ENCODE measurements around the gene ADH4.
"Not testable (repeated sequence)": the region's sequence is repeated elsewhere in the genome, so short reads cannot be mapped to it uniquely, and the experiment has no call there.

Gene ADH4

GRCh38 chr4:99144070-99144469, at the start of gene ADH4:
TSS of gene ADH4 (minus strand) at chr4:99144297. CDS start at chr4:99144222, 75 bp downstream.
- no peak for DNase-seq
- intact Hi-C loops (cut with DNase I), result no loop called here

- DNase-seq, result no peak
- intact Hi-C loops (cut with DNase I), result no loop called here
Measured at GRCh38 chr4:99190336-99190735, 46.2 kb upstream of the ADH4 start.

GRCh38 chr4:99189900-99190299, 45.8 kb upstream of the ADH4 start:
- DNase-seq; intact Hi-C loops (cut with DNase I): not testable (repeated sequence)

- intact Hi-C loops (cut with DNase I), result no loop called here
- DNase-seq, result no peak
Measured at GRCh38 chr4:99186029-99186428, 41.9 kb upstream of the ADH4 start.

- intact Hi-C loops (cut with DNase I), result no loop called here
- DNase-seq, result no peak
Measured at GRCh38 chr4:99185581-99185980, 41.5 kb upstream of the ADH4 start.

- intact Hi-C loops (cut with DNase I), result no loop called here
- DNase-seq, result no peak
Measured at GRCh38 chr4:99180382-99181070, 36.4 kb upstream of the ADH4 start.

- intact Hi-C loops (cut with DNase I), result no loop called here
- no peak for DNase-seq
Measured at GRCh38 chr4:99179626-99180025, 35.5 kb upstream of the ADH4 start.

GRCh38 chr4:99179178-99179577, 35.1 kb upstream of the ADH4 start:
- DNase-seq, result no peak
- intact Hi-C loops (cut with DNase I), result no loop called here

GRCh38 chr4:99166544-99166943, 22.4 kb upstream of the ADH4 start:
- DNase-seq, result no peak
- intact Hi-C loops (cut with DNase I), result no loop called here

- no peak for DNase-seq
- intact Hi-C loops (cut with DNase I), result no loop called here
Measured at GRCh38 chr4:99165978-99166377, 21.9 kb upstream of the ADH4 start.

GRCh38 chr4:99161373-99162099, 17.4 kb upstream of the ADH4 start:
- no peak for DNase-seq
- intact Hi-C loops (cut with DNase I), result no loop called here

- no peak for DNase-seq
- intact Hi-C loops (cut with DNase I), result no loop called here
Measured at GRCh38 chr4:99159699-99160098, 15.6 kb upstream of the ADH4 start.

- DNase-seq, result no peak
- intact Hi-C loops (cut with DNase I), result no loop called here
Measured at GRCh38 chr4:99157478-99157935, 13.4 kb upstream of the ADH4 start.

- intact Hi-C loops (cut with DNase I), result no loop called here
Measured at GRCh38 chr4:99156992-99157391, 12.9 kb upstream of the ADH4 start.

GRCh38 chr4:99154658-99155342, 10.7 kb upstream of the ADH4 start:
- intact Hi-C loops (cut with DNase I), result no loop called here

More at GRCh38 chr4:99156992-99157391, 12.9 kb upstream of the ADH4 start:
- DNase-seq, result no peak

GRCh38 chr4:99151995-99152394, 7.9 kb upstream of the ADH4 start:
- intact Hi-C loops (cut with DNase I), result no loop called here
- DNase-seq, result no peak

More at GRCh38 chr4:99154658-99155342, 10.7 kb upstream of the ADH4 start:
- DNase-seq, result no peak

- no peak for DNase-seq
- intact Hi-C loops (cut with DNase I), result no loop called here
Measured at GRCh38 chr4:99151452-99151851, 7.4 kb upstream of the ADH4 start.

GRCh38 chr4:99149426-99150019, 5.4 kb upstream of the ADH4 start:
- intact Hi-C loops (cut with DNase I), result no loop called here
- DNase-seq, result no peak

GRCh38 chr4:99148550-99148949, 4.5 kb upstream of the ADH4 start:
- intact Hi-C loops (cut with DNase I), result no loop called here
- DNase-seq, result no peak

- intact Hi-C loops (cut with DNase I), result no loop called here
Measured at GRCh38 chr4:99144587-99144986, 490 bp upstream of the ADH4 start.

GRCh38 chr4:99136329-99136728, 7.8 kb downstream of the ADH4 start:
- no peak for DNase-seq
- intact Hi-C loops (cut with DNase I), result no loop called here

More at GRCh38 chr4:99144587-99144986, 490 bp upstream of the ADH4 start:
- DNase-seq, result no peak
